Kidney epithelial cell (primary cell): ENCODE measurements around the gene FLNC. TPM values are rescaled to one million over a fixed set of nuclear protein-coding genes. Genes with fewer than 3 reads are reported as not detected.

Source experiments
- DNase-seq: peaks from one replicate; pipeline ENCODE4 v3.0.0-alpha.2; 2010; ENCODE audit warnings: low read depth
- H3K27me3 ChIP-seq: 2 replicates; pipeline ENCODE4 v1.6.0; 2011; ENCODE audit warnings: low read length; ENCODE audit not compliant: control insufficient read depth, insufficient read depth
- H3K36me3 ChIP-seq: 2 replicates; pipeline ENCODE4 v1.5.1; 2011; ENCODE audit warnings: low read length; ENCODE audit not compliant: control insufficient read depth, insufficient read depth
- H3K4me3 ChIP-seq: 2 replicates; pipeline ENCODE4 v1.5.1; 2011; ENCODE audit warnings: low read depth, mild to moderate bottlenecking, control low read depth, low read length
- total RNA-seq: library from RNA; depleted of rRNA; stranded (reverse); fragments of >200 nt; gene quantifications from 2 replicates; pipeline ENCODE4 v1.2.3, GENCODE V29; 2015
- TF ChIP-seq, protein P1 (sequence below): IDR thresholded peaks from 2 replicates; pipeline ENCODE4 v1.5.1; 2011; ENCODE audit warnings: mild to moderate bottlenecking, moderate library complexity, low read length, control low read depth, inconsistent platforms; ENCODE audit not compliant: insufficient read depth, poor library complexity, severe bottlenecking

FLNC gene
- total RNA-seq, 1 donor from 2014 or later, result 243 TPM

DNA sequence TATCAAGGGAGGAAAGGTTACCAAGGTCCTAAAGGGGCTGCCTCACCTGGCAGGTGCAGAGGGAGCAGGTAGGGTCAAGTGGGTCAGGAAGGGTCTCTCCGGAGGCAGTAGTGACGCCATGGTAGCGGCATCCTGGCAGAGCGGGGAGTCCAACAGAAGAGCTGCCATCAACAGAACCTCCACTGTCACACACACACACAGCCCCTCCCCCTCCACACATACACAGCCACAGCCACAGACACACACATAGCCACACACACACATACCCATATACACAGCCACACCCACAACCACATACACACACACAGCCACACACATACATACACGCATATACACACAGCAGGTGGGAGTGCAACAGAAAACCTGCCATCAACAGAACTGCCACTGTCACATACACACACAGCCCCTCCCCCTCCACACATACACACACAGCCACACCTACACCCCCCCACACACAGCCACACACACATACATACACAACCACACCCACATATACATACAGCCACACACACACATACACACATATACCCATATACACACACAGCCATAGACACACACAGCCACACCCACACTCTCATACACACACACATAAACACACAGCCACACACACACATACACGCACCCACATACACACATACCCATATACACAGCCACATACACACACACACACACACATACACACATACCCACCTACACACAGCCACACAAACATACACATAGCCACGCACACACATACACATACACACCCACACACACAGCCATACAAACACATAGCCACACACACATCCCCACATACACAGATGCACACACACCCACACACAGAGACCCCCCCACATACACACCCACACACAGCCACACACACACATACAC, 57.2 kb downstream of the FLNC start:
- H3K27me3 ChIP-seq, result peaks cover 16% of the 10 kb centered on the region
- H3K36me3 ChIP-seq, result no peaks in the 10 kb centered on the region
- no peak overlapping the region for H3K4me3 ChIP-seq
- TF ChIP-seq, protein P1, sequence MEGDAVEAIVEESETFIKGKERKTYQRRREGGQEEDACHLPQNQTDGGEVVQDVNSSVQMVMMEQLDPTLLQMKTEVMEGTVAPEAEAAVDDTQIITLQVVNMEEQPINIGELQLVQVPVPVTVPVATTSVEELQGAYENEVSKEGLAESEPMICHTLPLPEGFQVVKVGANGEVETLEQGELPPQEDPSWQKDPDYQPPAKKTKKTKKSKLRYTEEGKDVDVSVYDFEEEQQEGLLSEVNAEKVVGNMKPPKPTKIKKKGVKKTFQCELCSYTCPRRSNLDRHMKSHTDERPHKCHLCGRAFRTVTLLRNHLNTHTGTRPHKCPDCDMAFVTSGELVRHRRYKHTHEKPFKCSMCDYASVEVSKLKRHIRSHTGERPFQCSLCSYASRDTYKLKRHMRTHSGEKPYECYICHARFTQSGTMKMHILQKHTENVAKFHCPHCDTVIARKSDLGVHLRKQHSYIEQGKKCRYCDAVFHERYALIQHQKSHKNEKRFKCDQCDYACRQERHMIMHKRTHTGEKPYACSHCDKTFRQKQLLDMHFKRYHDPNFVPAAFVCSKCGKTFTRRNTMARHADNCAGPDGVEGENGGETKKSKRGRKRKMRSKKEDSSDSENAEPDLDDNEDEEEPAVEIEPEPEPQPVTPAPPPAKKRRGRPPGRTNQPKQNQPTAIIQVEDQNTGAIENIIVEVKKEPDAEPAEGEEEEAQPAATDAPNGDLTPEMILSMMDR, result no peak
- DNase-seq, result no peak

DNA sequence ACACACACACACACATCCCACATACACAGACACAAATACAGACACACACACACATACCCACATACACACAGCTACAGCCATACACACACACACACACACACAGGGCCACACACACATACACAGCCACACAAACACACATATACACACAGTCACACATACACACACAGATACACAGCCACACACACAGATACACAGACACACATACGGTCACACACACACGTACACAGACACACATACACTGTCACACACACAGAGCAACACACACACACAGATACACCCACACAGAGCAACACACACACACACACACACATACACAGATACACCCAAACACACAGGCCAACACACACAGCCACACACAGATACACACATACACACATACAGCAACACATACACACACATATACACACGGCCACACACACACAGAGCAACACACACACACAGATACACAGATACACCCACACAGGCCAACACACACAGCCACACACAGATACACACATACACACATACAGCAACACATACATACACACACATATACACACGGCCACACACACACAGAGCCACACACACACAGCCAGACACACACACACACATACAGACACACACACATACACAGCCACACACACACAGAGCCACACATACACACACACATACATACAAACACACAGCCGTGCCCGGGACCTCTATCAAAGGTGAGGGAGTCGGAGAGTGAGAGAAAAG, 58.0 kb downstream of the FLNC start:
- no peak overlapping the region for H3K4me3 ChIP-seq
- TF ChIP-seq, protein P1, result no peak
- H3K36me3 ChIP-seq, result no peaks in the 10 kb centered on the region
- peaks cover 16% of the 10 kb centered on the region for H3K27me3 ChIP-seq
- DNase-seq, result no peak

DNA sequence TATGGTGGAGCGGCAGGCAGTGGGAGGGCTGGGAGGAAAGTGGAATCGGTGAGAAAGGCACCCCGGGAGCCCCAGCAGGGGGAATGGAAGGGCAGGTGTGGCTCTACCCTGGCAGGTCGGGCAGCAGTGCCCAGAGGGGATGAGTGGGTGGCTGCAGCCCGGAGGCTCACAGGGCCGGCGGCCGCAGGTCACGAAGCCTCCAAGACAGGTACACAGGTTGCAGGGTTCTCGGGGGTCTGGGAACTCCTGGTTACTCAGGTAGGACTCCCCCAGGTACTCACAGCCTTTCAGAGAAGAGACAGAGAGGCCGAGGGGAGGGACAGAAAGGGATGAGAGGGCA, 58.5 kb downstream of the FLNC start:
- no peak overlapping the region for H3K4me3 ChIP-seq
- no peak for DNase-seq

DNA sequence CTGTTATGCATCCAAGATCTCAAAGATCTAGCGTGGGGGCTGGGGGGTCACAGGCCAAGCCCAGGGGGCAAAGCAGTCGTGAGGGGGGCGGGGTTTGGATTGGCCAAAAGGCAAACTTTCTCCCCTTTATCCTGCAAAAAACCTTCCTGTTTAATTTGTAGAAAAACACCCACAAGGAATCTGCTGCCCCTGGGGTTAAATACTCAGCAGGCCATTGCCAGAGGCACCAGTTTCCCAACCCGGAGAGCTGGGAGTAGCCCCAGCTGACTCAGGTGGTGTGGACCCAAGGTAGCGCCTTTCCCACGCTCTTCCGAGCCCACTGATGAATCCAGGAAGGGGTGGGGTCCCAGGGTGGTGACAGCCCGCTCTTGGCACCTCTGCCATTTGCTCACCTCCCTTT, 58.9 kb downstream of the FLNC start:
- no peak for DNase-seq
- TF ChIP-seq, protein P1, result no peak
- H3K36me3 ChIP-seq, result no peaks in the 10 kb centered on the region
- no peak overlapping the region for H3K4me3 ChIP-seq
- H3K27me3 ChIP-seq, result peaks cover 16% of the 10 kb centered on the region

More for the DNA sequence above, 58.5 kb downstream of the FLNC start:
- Histone ChIP-seq H3K36me3 (no peaks in the 10 kb centered on the region), H3K27me3 (peaks cover 16% of the 10 kb centered on the region)
- TF ChIP-seq, protein P1, result no peak

DNA sequence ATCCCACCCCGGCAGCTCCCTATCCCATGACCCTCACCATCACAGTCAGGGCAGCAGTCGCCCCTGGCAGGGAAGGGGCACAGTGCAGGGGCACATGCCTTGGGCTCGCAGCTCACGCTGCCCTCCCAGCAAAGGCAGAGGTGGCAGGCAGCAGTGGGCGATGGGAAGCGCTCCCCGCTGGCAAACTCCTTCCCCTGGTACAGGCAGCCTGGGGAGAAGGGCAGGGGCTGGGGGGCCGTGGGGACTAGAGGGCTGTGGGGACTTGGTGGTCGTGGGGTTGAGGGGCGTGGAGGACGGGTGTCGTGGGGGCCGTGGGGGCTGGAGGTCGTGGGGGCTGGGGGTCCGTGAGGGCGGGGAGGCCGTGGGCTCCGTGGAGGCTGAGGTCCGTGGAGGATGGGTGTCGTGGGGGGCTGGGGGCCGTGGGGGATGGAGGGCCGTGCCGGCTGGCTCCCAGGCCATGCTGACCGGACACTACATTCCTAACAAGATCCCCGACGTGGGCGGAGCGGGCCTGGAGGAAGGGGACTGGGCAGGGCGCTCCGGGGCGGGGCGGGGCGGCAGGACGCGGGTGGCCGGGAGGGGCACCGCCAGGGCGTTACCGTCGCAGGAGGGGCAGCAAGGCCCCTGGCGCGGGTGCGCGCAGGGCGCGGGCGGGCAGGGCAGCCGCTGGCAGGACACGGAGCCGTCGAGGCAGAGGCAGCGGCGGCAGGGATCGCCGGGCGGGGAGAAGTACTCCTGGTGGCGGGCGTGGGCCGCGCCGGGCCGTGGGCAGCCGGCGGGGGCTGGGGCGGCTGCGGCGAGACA, 60.3 kb downstream of the FLNC start:
- no peak for DNase-seq
- no peak overlapping the region for H3K4me3 ChIP-seq

More for the DNA sequence above, 60.3 kb downstream of the FLNC start:
- Histone ChIP-seq H3K27me3 (peaks cover 13% of the 10 kb centered on the region), H3K36me3 (no peaks in the 10 kb centered on the region)
- TF ChIP-seq, protein P1, result no peak
